Mesenchymal stem cell (in vitro differentiated cells and primary cell): Measurements from ENCODE around the gene GPAM.

Experiments used
- DNase-seq: peaks from one replicate; pipeline ENCODE4 v3.0.0-alpha.2; 2013
- H2AFZ ChIP-seq: one replicate; pipeline ENCODE4 v1.6.1; 2013; ENCODE audit warnings: low read depth, mild to moderate bottlenecking, control low read depth, inconsistent platforms, low read length, moderate library complexity
- H2AK5ac ChIP-seq: 2 replicates; pipeline ENCODE4 v1.6.1; 2013; ENCODE audit warnings: low read length, moderate library complexity, mild to moderate bottlenecking, inconsistent platforms; ENCODE audit not compliant: severe bottlenecking
- H2BK120ac ChIP-seq: one replicate; pipeline ENCODE4 v1.6.1; 2013; ENCODE audit warnings: low read depth, mild to moderate bottlenecking, inconsistent platforms, low read length, moderate library complexity
- H2BK12ac ChIP-seq, 2 experiments: one replicate each; pipeline ENCODE4 v1.6.1; 2013; ENCODE audit warnings: inconsistent platforms in 2 of 2, low read length in 2 of 2, mild to moderate bottlenecking in 2 of 2, moderate library complexity in 2 of 2, control low read depth in 1 of 2
- H2BK15ac ChIP-seq: one replicate; pipeline ENCODE4 v1.6.1; 2013; ENCODE audit warnings: mild to moderate bottlenecking, low read depth, inconsistent platforms; ENCODE audit not compliant: poor library complexity, severe bottlenecking
- H2BK5ac ChIP-seq: 2 replicates; pipeline ENCODE4 v1.6.1; 2013; ENCODE audit warnings: low read depth, mild to moderate bottlenecking, low read length, control low read depth, inconsistent platforms; ENCODE audit not compliant: poor library complexity, severe bottlenecking
- H3K14ac ChIP-seq, 2 experiments: one replicate each; pipeline ENCODE4 v1.6.1; 2013; ENCODE audit warnings: inconsistent platforms in 2 of 2, low read length in 2 of 2, control low read depth in 1 of 2, mild to moderate bottlenecking in 1 of 2, moderate library complexity in 1 of 2
- H3K18ac ChIP-seq, 2 experiments: one replicate each; pipeline ENCODE4 v1.6.1; 2013; ENCODE audit warnings: inconsistent platforms in 2 of 2, low read length in 2 of 2, control low read depth in 1 of 2, low read depth in 1 of 2, mild to moderate bottlenecking in 1 of 2
- H3K23ac ChIP-seq, 2 experiments: one replicate each; pipeline ENCODE4 v1.6.1; 2013; ENCODE audit warnings: inconsistent platforms in 2 of 2, low read length in 2 of 2, mild to moderate bottlenecking in 2 of 2, moderate library complexity in 2 of 2, control low read depth in 1 of 2
- H3K27ac ChIP-seq: 2 replicates; pipeline ENCODE4 v1.5.1; 2013; ENCODE audit warnings: mild to moderate bottlenecking, moderate library complexity, low read length, control low read depth, inconsistent platforms; ENCODE audit not compliant: poor library complexity, severe bottlenecking
- H3K27me3 ChIP-seq, 2 experiments: 2 replicates each; pipeline versions ENCODE4 v1.6.1 to v1.7.0; 2013; ENCODE audit warnings: low read length in 2 of 2, mild to moderate bottlenecking in 2 of 2, moderate library complexity in 2 of 2, control low read depth in 1 of 2, inconsistent platforms in 1 of 2; ENCODE audit not compliant: control insufficient read depth in 1 of 2, insufficient read depth in 1 of 2
- H3K36me3 ChIP-seq, 2 experiments: 2 replicates each; pipeline versions ENCODE4 v1.6.1 to v1.7.0; 2013; ENCODE audit warnings: low read length in 2 of 2, control low read depth in 1 of 2, inconsistent platforms in 1 of 2, low read depth in 1 of 2, mild to moderate bottlenecking in 1 of 2; ENCODE audit not compliant: insufficient read depth in 2 of 2, control insufficient read depth in 1 of 2
- H3K4ac ChIP-seq, 2 experiments: one replicate each; pipeline ENCODE4 v1.6.1; 2013; ENCODE audit warnings: inconsistent platforms in 2 of 2, low read length in 2 of 2, mild to moderate bottlenecking in 2 of 2, moderate library complexity in 2 of 2, control low read depth in 1 of 2, low read depth in 1 of 2
- H3K4me1 ChIP-seq: 2 replicates; pipeline ENCODE4 v1.6.1; 2013; ENCODE audit warnings: low read depth, low read length, control low read depth; ENCODE audit not compliant: control insufficient read depth, insufficient read depth
- H3K4me2 ChIP-seq: 2 replicates; pipeline ENCODE4 v1.6.1; 2013; ENCODE audit warnings: low read length, mild to moderate bottlenecking, inconsistent platforms; ENCODE audit not compliant: poor library complexity, severe bottlenecking
- H3K4me3 ChIP-seq, 2 experiments: 2 replicates each; pipeline versions ENCODE4 v1.5.1 to v1.7.0; 2013; ENCODE audit warnings: low read length in 2 of 2, mild to moderate bottlenecking in 2 of 2, control low read depth in 1 of 2, low read depth in 1 of 2; ENCODE audit not compliant: insufficient read depth in 1 of 2
- H3K79me1 ChIP-seq: replicated peaks from 2 replicates; pipeline ENCODE4 v1.6.1; 2013; ENCODE audit warnings: mild to moderate bottlenecking, control low read depth, low read length, inconsistent platforms; ENCODE audit not compliant: poor library complexity, severe bottlenecking
- H3K9ac ChIP-seq: 2 replicates; pipeline ENCODE4 v1.7.0; 2013; ENCODE audit warnings: mild to moderate bottlenecking, low read length, moderate library complexity
- H3K9me3 ChIP-seq: 2 replicates; pipeline ENCODE4 v1.7.0; 2013; ENCODE audit warnings: mild to moderate bottlenecking, low read length; ENCODE audit not compliant: control insufficient read depth
- H4K8ac ChIP-seq: one replicate; pipeline ENCODE4 v1.6.1; 2013; ENCODE audit warnings: inconsistent platforms, mild to moderate bottlenecking, low read length, moderate library complexity
- H4K91ac ChIP-seq: one replicate; pipeline ENCODE4 v1.6.1; 2013; ENCODE audit warnings: mild to moderate bottlenecking, low read length, inconsistent platforms
- WGBS: methylation state at CpG from one replicate; pipeline ENCODE4 v1.1.7; 2013; ENCODE audit warnings: mixed read lengths; 5-methylcytosine and 5-hydroxymethylcytosine counted together

The GPAM gene

GRCh38 chr10:112176543-112176942, 7.0 kb downstream of the GPAM start:
- WGBS: 100% methylated on average over 1 of the region's 3 CpGs
- Histone ChIP-seq H4K8ac (no peak overlapping the region), H2BK5ac (no peak overlapping the region)

DNA sequence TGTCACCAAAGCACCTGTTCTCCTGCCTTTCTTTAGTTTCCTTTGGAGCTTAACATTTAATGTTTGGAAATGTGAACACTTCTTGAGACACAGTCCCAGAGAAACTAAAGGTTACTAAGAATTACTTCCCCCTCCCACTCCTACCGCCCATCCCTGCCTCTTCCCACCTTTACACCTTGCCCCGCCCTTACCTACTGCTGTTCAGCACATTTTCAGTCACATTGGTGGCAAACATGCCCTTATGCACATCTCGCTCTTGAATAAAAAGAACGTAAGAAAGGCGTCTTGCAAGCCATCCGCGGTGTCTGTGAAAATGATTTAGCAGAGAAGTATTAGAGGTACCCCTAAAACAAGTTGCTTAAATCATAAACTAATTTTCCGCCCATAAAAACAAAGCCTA, 8.2 kb downstream of the GPAM start:
- no peak overlapping the region for H2AFZ ChIP-seq
- H3K36me3 ChIP-seq: peaks cover 2 to 92% of the 10 kb centered on the region in 2 experiments
- H2BK15ac ChIP-seq: no peak overlapping the region
- H3K9ac ChIP-seq: no peak overlapping the region
- H3K23ac ChIP-seq: no peak overlapping the region
- H4K91ac ChIP-seq: no peak overlapping the region
- no peak overlapping the region for H2BK12ac ChIP-seq
- H3K18ac ChIP-seq: no peak overlapping the region
- no peaks in the 10 kb centered on the region for H3K9me3 ChIP-seq
- no peak overlapping the region for H3K27ac ChIP-seq
- no peaks in the 10 kb centered on the region for H3K4me1 ChIP-seq
- H3K4me3 ChIP-seq: no peak overlapping the region
- no peaks in the 10 kb centered on the region for H3K79me1 ChIP-seq
- H3K4me2 ChIP-seq: no peak overlapping the region
- no peak overlapping the region for H4K8ac ChIP-seq
- H2BK5ac ChIP-seq: no peak overlapping the region
- no peak overlapping the region for H2BK120ac ChIP-seq
- no peak overlapping the region for H3K14ac ChIP-seq
- WGBS: 91% methylated on average over 8 of the region's 8 CpGs
- no peak for DNase-seq
- no peak overlapping the region for H3K4ac ChIP-seq
- H3K27me3 ChIP-seq: no peaks in the 10 kb centered on the region
- no peak overlapping the region for H2AK5ac ChIP-seq

More at GRCh38 chr10:112176543-112176942, 7.0 kb downstream of the GPAM start:
- Histone ChIP-seq H3K4ac (no peak overlapping the region), H3K27ac (no peak overlapping the region), H3K79me1 (no peaks in the 10 kb centered on the region), H3K27me3 (no peaks in the 10 kb centered on the region), H2BK120ac (no peak overlapping the region), H2BK15ac (no peak overlapping the region), H3K4me3 (no peak overlapping the region), H2AFZ (no peak overlapping the region), H3K9ac (no peak overlapping the region), H3K23ac (no peak overlapping the region), H3K36me3 (peaks cover 2 to 83% of the 10 kb centered on the region in 2 experiments), H3K4me1 (no peaks in the 10 kb centered on the region), H3K14ac (no peak overlapping the region), H2AK5ac (no peak overlapping the region), H2BK12ac (no peak overlapping the region), H3K4me2 (no peak overlapping the region), H3K9me3 (no peaks in the 10 kb centered on the region), H3K18ac (no peak overlapping the region), H4K91ac (no peak overlapping the region)
- DNase-seq: no peak

DNA sequence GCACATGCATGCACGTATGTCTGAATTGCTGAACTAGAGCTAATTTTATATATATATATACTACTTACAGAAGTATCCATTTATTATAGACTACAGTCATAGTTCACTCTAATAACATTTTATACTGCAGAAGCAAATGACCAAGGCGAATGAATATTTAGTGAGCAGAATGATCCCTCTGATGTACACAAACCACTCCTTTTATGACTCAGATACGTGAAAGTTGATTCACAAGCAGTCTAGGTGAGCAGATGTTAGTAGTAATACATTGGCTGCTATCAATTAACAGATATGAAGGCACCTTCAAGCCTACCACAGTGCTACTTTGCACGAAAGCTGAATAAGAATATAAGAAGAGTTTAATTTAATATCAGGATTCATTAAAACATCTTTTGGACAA, 10.4 kb downstream of the GPAM start:
- no peak overlapping the region for H4K8ac ChIP-seq
- H3K27me3 ChIP-seq: no peaks in the 10 kb centered on the region
- H3K14ac ChIP-seq: no peak overlapping the region
- WGBS: no CpG with 5 or more reads among the region's 4 CpGs
- no peaks in the 10 kb centered on the region for H3K79me1 ChIP-seq
- no peak overlapping the region for H3K18ac ChIP-seq
- H3K4ac ChIP-seq: no peak overlapping the region
- H3K4me3 ChIP-seq: no peak overlapping the region
- H2BK120ac ChIP-seq: no peak overlapping the region
- no peak overlapping the region for H2AK5ac ChIP-seq
- no peak overlapping the region for H3K27ac ChIP-seq
- no peak overlapping the region for H3K23ac ChIP-seq
- no peak overlapping the region for H2BK12ac ChIP-seq
- H3K4me2 ChIP-seq: no peak overlapping the region
- H2AFZ ChIP-seq: no peak overlapping the region
- H4K91ac ChIP-seq: no peak overlapping the region
- no peak overlapping the region for H2BK5ac ChIP-seq
- no peak overlapping the region for H3K9ac ChIP-seq
- DNase-seq: no peak
- H3K9me3 ChIP-seq: no peaks in the 10 kb centered on the region
- no peaks in the 10 kb centered on the region for H3K4me1 ChIP-seq
- H2BK15ac ChIP-seq: no peak overlapping the region
- peaks cover 2 to 92% of the 10 kb centered on the region in 2 experiments for H3K36me3 ChIP-seq

DNA sequence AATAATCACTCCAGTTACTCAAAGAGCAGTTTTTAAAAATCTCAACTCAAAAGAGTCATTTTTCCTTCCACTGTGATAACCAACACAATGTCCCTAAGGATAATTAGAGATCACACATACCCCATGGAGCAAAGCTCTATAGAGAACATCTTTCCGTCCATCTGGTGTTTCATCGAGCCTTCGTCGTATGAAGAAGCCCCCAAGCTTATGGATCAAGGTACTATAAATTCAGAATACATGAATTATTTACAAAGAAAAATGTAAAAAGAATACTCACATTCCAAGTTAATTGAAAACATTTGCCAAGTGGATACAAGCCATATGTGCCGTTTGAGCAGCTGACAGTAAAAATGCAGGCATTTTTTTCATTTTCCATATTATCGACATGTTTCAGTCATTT, 14.8 kb downstream of the GPAM start:
- H3K4me1 ChIP-seq: no peaks in the 10 kb centered on the region
- 91% methylated on average over 1 of the region's 6 CpGs for WGBS

More for the DNA sequence above, 14.8 kb downstream of the GPAM start:
- Histone ChIP-seq H2AK5ac (no peak overlapping the region), H3K36me3 (peaks cover 0 to 88% of the 10 kb centered on the region in 2 experiments), H3K79me1 (no peaks in the 10 kb centered on the region), H3K18ac (no peak overlapping the region), H3K27me3 (no peaks in the 10 kb centered on the region), H4K8ac (no peak overlapping the region), H3K9ac (no peak overlapping the region), H3K9me3 (no peaks in the 10 kb centered on the region), H3K23ac (no peak overlapping the region), H3K4ac (no peak overlapping the region), H3K4me3 (no peak overlapping the region), H2BK15ac (no peak overlapping the region), H3K14ac (no peak overlapping the region), H4K91ac (no peak overlapping the region), H3K27ac (no peak overlapping the region), H2AFZ (no peak overlapping the region), H2BK12ac (no peak overlapping the region), H2BK120ac (no peak overlapping the region), H2BK5ac (no peak overlapping the region), H3K4me2 (no peak overlapping the region)
- DNase-seq: no peak
